ENCODE measurements around the gene HNRNPA2B1.
"Not testable (repeated sequence)": the region's sequence is repeated elsewhere in the genome, so short reads cannot be mapped to it uniquely, and the experiment has no call there.

Gene HNRNPA2B1

DNA sequence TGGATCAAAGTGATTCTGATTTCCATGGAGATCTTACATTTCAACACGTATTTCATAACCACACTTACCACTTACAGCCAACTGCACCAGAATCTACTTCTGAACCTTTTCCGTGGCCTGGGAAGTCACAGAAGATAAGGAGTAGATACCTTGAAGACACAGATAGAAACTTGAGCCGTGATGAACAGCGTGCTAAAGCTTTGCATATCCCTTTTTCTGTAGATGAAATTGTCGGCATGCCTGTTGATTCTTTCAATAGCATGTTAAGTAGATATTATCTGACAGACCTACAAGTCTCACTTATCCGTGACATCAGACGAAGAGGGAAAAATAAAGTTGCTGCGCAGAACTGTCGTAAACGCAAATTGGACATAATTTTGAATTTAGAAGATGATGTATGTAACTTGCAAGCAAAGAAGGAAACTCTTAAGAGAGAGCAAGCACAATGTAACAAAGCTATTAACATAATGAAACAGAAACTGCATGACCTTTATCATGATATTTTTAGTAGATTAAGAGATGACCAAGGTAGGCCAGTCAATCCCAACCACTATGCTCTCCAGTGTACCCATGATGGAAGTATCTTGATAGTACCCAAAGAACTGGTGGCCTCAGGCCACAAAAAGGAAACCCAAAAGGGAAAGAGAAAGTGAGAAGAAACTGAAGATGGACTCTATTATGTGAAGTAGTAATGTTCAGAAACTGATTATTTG, 15.3 kb downstream of the HNRNPA2B1 start:
- H3K9me3 ChIP-seq, result no peaks in the 10 kb centered on the region
- 0 out of 2 replicates have a peak, but pooled peaks cover 2% of the 10 kb centered on the region for H3K4me1 ChIP-seq
- H3K4me3 ChIP-seq, result no peak overlapping the region
- H3K27me3 ChIP-seq (ENCODE audit: low read depth), result no peaks in the 10 kb centered on the region
- in situ Hi-C loops (cut with MboI; ENCODE audit: low sequenced_read_pairs), result loop anchor here (25.0 kb wide), 1 partner anchor 298 kb away; no protein-coding TSS in a partner anchor
- DNase-seq (ENCODE audit: low spot score in 2 of 2), result no peak
- H3K36me3 ChIP-seq (replicated peaks), result peaks cover 22% of the 10 kb centered on the region

- H3K4me3 ChIP-seq; H3K27me3 ChIP-seq (ENCODE audit: low read depth); H3K4me1 ChIP-seq; H3K9me3 ChIP-seq; DNase-seq (ENCODE audit: low spot score in 2 of 2): not testable (repeated sequence)
- in situ Hi-C loops (cut with MboI; ENCODE audit: low sequenced_read_pairs), result loop anchor here (25.0 kb wide), 1 partner anchor 297 kb away; no protein-coding TSS in a partner anchor
- peaks cover 14% of the 10 kb centered on the region for H3K36me3 ChIP-seq (replicated peaks)
These were observed 16.1 kb downstream of the HNRNPA2B1 start for GRCh38 chr7:26184281-26185101.

DNA sequence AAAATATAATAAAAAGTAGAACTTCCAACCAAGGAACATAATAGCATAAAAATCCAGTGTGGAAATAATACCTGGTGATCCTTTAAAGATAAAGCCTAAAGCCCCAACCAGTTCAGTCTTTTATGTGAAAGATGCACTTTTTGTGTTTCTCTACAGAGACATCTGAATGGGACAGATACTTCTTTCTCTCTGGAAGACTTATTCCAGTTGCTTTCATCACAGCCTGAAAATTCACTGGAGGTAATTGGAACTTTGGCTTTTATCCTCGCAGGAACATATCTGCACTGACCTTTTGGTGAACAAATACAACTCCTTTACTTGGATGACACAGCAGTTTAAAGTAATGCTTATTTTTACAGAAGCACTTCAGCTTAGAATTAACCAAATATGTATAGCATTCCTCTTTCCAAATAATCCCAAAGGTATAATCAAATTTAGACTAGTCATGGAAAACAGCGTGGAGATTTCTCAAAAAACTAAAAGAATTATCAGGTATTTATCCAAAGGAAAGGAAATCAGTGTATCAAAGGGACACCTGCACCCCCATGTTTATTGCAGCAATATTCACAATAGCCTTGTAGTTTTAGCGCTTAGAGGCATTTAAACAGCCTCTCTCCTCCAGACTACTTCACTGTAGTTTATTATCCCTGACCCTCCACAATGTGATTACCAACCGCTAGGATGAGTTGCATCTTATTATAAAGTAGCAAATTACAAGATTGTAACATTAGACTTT, 16.8 kb downstream of the HNRNPA2B1 start:
- H3K4me1 ChIP-seq, result 0 out of 2 replicates have a peak, but pooled peaks cover 2% of the 10 kb centered on the region
- no peaks in the 10 kb centered on the region for H3K27me3 ChIP-seq (ENCODE audit: low read depth)
- DNase-seq (ENCODE audit: low spot score in 2 of 2), result no peak
- in situ Hi-C loops (cut with MboI; ENCODE audit: low sequenced_read_pairs), result loop anchor here (25.0 kb wide), 1 partner anchor 296 kb away; no protein-coding TSS in a partner anchor
- no peak overlapping the region for H3K4me3 ChIP-seq
- H3K9me3 ChIP-seq, result no peaks in the 10 kb centered on the region
- H3K36me3 ChIP-seq (replicated peaks), result peaks cover 6% of the 10 kb centered on the region

DNA sequence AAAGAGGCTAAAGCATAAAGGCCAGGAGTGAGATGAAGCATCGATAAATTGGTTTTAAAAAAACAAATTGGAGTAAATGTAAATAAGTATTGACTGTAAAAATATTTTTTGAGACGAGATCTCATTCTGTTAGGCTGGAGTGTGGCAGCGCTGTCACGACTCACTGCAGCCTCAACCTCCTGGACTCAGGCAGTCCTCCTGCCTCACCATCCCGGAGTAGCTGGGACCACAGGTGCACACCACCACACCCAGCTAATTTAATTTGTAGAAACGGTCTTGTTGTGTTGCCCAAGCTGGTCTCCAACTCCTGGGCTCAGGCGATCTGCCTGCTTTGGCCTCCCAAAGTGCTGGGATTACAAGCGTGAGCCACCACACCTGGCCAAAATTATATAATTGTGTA, 17.8 kb downstream of the HNRNPA2B1 start:
- in situ Hi-C loops (cut with MboI; ENCODE audit: low sequenced_read_pairs), result loop anchor here (25.0 kb wide), 1 partner anchor 295 kb away; no protein-coding TSS in a partner anchor
- no peaks in the 10 kb centered on the region for H3K27me3 ChIP-seq (ENCODE audit: low read depth)
- H3K36me3 ChIP-seq (replicated peaks), result no peaks in the 10 kb centered on the region; the same call in 1 of the 2 replicates
- no peak overlapping the region for H3K4me3 ChIP-seq
- no peaks in the 10 kb centered on the region for H3K9me3 ChIP-seq
- 0 out of 2 replicates have a peak, but pooled peaks cover 2% of the 10 kb centered on the region for H3K4me1 ChIP-seq
- no peak for DNase-seq (ENCODE audit: low spot score in 2 of 2)

GRCh38 chr7:26182283-26182682, 18.3 kb downstream of the HNRNPA2B1 start:
- in situ Hi-C loops (cut with MboI; ENCODE audit: low sequenced_read_pairs), result loop anchor here (25.0 kb wide), 1 partner anchor 295 kb away; no protein-coding TSS in a partner anchor
- H3K27me3 ChIP-seq (ENCODE audit: low read depth), result no peaks in the 10 kb centered on the region
- no peaks in the 10 kb centered on the region; the same call in 1 of the 2 replicates for H3K36me3 ChIP-seq (replicated peaks)
- no peak for DNase-seq (ENCODE audit: low spot score in 2 of 2)
- H3K4me1 ChIP-seq, result 0 out of 2 replicates have a peak, but pooled peaks cover 2% of the 10 kb centered on the region
- H3K4me3 ChIP-seq, result no peak overlapping the region
- no peaks in the 10 kb centered on the region for H3K9me3 ChIP-seq

DNA sequence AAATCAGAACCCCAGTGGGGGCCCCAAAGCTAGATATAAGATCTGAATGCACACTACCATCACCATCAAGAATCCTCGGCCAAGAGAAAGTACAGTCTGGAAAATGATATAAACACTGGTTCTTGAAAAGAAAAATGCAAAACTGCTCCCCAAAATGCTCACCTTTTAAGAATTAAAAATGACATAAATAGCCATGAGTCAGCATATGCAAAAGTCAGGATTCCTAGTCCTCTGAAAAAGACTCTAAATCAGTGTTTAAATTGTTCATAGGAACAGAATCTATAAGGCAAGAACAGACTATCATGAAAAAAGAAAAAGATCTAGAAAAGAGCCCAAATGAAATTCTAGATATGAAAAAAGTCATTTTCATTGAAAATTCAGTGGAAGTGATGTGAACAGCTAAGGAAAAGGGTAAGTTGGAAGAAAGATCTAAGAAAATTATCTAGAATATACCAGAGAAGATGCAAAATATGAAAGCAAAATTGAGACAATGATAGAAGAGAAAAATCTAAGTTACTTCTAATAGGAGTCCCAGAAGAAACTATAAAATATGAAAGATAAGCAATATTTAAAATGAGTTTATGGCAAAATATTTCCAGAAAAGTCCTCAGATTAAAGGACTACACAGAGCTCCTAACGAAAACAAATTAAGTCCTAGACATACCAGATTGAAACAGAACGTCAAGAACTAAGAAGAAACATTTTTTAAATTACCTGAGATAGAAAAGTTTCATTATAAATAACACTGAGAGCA, 18.9 kb downstream of the HNRNPA2B1 start:
- Histone ChIP-seq H3K4me3 (no peak overlapping the region), H3K27me3 (ENCODE audit: low read depth) (no peaks in the 10 kb centered on the region), H3K36me3 (replicated peaks) (no peaks in the 10 kb centered on the region; the same call in 1 of the 2 replicates), H3K4me1 (0 out of 2 replicates have a peak, but pooled peaks cover 2% of the 10 kb centered on the region), H3K9me3 (no peaks in the 10 kb centered on the region)
- no peak for DNase-seq (ENCODE audit: low spot score in 2 of 2)
- in situ Hi-C loops (cut with MboI; ENCODE audit: low sequenced_read_pairs), result loop anchor here (25.0 kb wide), 1 partner anchor 294 kb away; no protein-coding TSS in a partner anchor

DNA sequence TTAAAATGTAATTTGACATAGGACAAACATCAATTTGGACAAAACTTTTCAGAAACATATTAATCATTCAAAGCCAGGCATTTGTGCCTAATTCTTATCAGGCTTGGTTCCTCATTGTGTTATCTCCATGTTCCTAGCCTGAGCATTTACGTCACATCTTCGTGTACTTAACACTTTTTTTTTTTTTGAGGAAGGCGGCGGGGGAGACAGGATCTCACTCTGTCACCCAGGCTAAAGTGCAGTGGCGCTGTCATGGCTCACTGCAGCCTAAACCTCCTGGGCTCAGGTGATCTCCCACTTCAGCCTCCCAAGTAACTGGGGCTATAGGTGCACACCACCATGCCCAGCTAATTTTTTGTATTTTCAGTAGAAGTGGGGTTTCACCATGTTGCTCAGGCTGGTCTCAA, 19.8 kb downstream of the HNRNPA2B1 start:
- H3K27me3 ChIP-seq (ENCODE audit: low read depth), result no peaks in the 10 kb centered on the region
- no peaks in the 10 kb centered on the region; the same call in 1 of the 2 replicates for H3K36me3 ChIP-seq (replicated peaks)
- in situ Hi-C loops (cut with MboI; ENCODE audit: low sequenced_read_pairs), result loop anchor here (25.0 kb wide), 1 partner anchor 293 kb away; no protein-coding TSS in a partner anchor
- H3K9me3 ChIP-seq, result no peaks in the 10 kb centered on the region
- DNase-seq (ENCODE audit: low spot score in 2 of 2), result no peak
- H3K4me3 ChIP-seq, result no peak overlapping the region
- H3K4me1 ChIP-seq, result 0 out of 2 replicates have a peak, but pooled peaks cover 2% of the 10 kb centered on the region

GRCh38 chr7:26179826-26180497, 20.6 kb downstream of the HNRNPA2B1 start:
- in situ Hi-C loops (cut with MboI; ENCODE audit: low sequenced_read_pairs), result loop anchor here (25.0 kb wide), 1 partner anchor 293 kb away; no protein-coding TSS in a partner anchor
- H3K4me1 ChIP-seq, result 0 out of 2 replicates have a peak, but pooled peaks cover 2% of the 10 kb centered on the region
- H3K36me3 ChIP-seq (replicated peaks), result no peaks in the 10 kb centered on the region
- H3K9me3 ChIP-seq, result no peaks in the 10 kb centered on the region; the same call in 1 of the 2 replicates
- no peak for DNase-seq (ENCODE audit: low spot score in 2 of 2)
- no peaks in the 10 kb centered on the region for H3K27me3 ChIP-seq (ENCODE audit: low read depth)
- H3K4me3 ChIP-seq, result no peak overlapping the region

DNA sequence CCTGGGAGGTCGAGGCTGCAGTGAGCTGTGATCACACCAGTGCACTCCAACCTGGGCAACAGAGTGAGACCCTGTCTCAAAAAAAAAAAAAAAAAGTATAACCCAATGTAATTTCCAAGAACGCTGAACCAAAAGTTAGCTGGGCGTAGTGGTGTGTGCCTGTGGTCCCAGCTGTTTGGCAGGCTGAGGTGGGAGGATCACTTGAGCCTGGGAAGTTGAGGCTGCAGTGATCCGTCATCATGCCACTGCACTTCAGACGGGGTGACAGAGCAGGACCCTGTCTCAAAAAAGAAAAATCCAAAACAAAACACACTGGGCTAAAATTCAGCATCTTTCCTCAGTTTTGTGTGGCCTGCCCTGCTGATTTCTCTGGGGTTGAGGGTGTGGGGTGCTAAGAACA, 21.1 kb downstream of the HNRNPA2B1 start:
- in situ Hi-C loops (cut with MboI; ENCODE audit: low sequenced_read_pairs), result loop anchor here (25.0 kb wide), 1 partner anchor 292 kb away; no protein-coding TSS in a partner anchor
- H3K9me3 ChIP-seq, result no peaks in the 10 kb centered on the region; the same call in 1 of the 2 replicates
- no peaks in the 10 kb centered on the region for H3K36me3 ChIP-seq (replicated peaks)
- no peak for DNase-seq (ENCODE audit: low spot score in 2 of 2)
- H3K4me1 ChIP-seq, result 0 out of 2 replicates have a peak, but pooled peaks cover 2% of the 10 kb centered on the region
- H3K4me3 ChIP-seq, result no peak overlapping the region
- H3K27me3 ChIP-seq (ENCODE audit: low read depth), result no peaks in the 10 kb centered on the region

- no peak for DNase-seq (ENCODE audit: low spot score in 2 of 2)
- Histone ChIP-seq H3K4me3 (no peak overlapping the region), H3K36me3 (replicated peaks) (no peaks in the 10 kb centered on the region), H3K4me1 (no peaks in the 10 kb centered on the region), H3K9me3 (no peaks in the 10 kb centered on the region; the same call in 1 of the 2 replicates), H3K27me3 (ENCODE audit: low read depth) (no peaks in the 10 kb centered on the region)
- in situ Hi-C loops (cut with MboI; ENCODE audit: low sequenced_read_pairs), result loop anchor here (25.0 kb wide), 1 partner anchor 291 kb away; no protein-coding TSS in a partner anchor
These were observed 22.1 kb downstream of the HNRNPA2B1 start for GRCh38 chr7:26178272-26178960.

GRCh38 chr7:26177269-26177668, 23.3 kb downstream of the HNRNPA2B1 start:
- not testable (repeated sequence) for H3K9me3 ChIP-seq; H3K4me3 ChIP-seq; H3K27me3 ChIP-seq (ENCODE audit: low read depth); H3K4me1 ChIP-seq; DNase-seq (ENCODE audit: low spot score in 2 of 2); H3K36me3 ChIP-seq (replicated peaks)
- in situ Hi-C loops (cut with MboI; ENCODE audit: low sequenced_read_pairs), result loop anchor here (25.0 kb wide), 1 partner anchor 290 kb away; no protein-coding TSS in a partner anchor

All from HAP-1 (cell line).